IMR-90 (cell line): Measurements from ENCODE around the gene THAP6. TPM values are rescaled to one million over a fixed set of nuclear protein-coding genes. Genes with fewer than 3 reads are reported as not detected.

Experiments used
- ATAC-seq: fragments of 200-7000 bp; cut with Tn5 transposase; 2 replicates; pipeline ENCODE4 v1.9.1; 2020; ENCODE audit warnings: low read depth, mild to moderate bottlenecking, moderate library complexity
- BruUV-seq: library from RNA; stranded (reverse); fragments of 400-500 nt; replicated peaks from 2 replicates; lab custom pipeline; 2021; lab: Mats Ljungman, UMichigan
- CTCF ChIA-PET: fragments of 300-600 bp; formaldehyde crosslinking; extraction: SDS; loops from one replicate; lab custom pipeline; 2021; ENCODE audit warnings: antibody characterized with exemption; lab: Yijun Ruan, JAX
- POLR2A ChIA-PET: fragments of 300-600 bp; sonication (Branson Sonifier 250); formaldehyde crosslinking; loops from one replicate; lab custom pipeline; 2022; ENCODE audit warnings: antibody characterized with exemption; ENCODE audit not compliant: unreplicated experiment; lab: Charles Lee
- DNase-seq: peaks from one replicate; pipeline ENCODE4 v3.0.0; 2013
- H2AFZ ChIP-seq: replicated peaks from 2 replicates; pipeline ENCODE3; 2013; ENCODE audit warnings: low read length, mild to moderate bottlenecking; ENCODE audit not compliant: poor library complexity
- H2AK5ac ChIP-seq: 2 replicates; pipeline ENCODE4 v1.6.1; 2013; ENCODE audit warnings: low read depth, low read length, inconsistent platforms
- H2AK9ac ChIP-seq: replicated peaks from 2 replicates; pipeline ENCODE3; 2013; ENCODE audit warnings: mild to moderate bottlenecking, low read depth, low read length, moderate library complexity; ENCODE audit not compliant: poor library complexity
- H2BK120ac ChIP-seq: 2 replicates; pipeline ENCODE4 v1.6.1; 2013; ENCODE audit warnings: low read depth, low read length, inconsistent platforms
- H2BK15ac ChIP-seq: 3 replicates; pipeline ENCODE4 v1.6.1; 2013; ENCODE audit warnings: low read depth, low read length, inconsistent platforms
- H2BK20ac ChIP-seq: 2 replicates; pipeline ENCODE4 v1.6.1; 2013; ENCODE audit warnings: low read depth, mild to moderate bottlenecking, inconsistent platforms, low read length, moderate library complexity
- H2BK5ac ChIP-seq: 2 replicates; pipeline ENCODE4 v1.6.1; 2013; ENCODE audit warnings: mild to moderate bottlenecking, low read depth, low read length, inconsistent platforms; ENCODE audit not compliant: poor library complexity, severe bottlenecking
- H3K14ac ChIP-seq: replicated peaks from 2 replicates; pipeline ENCODE4 v1.6.1; 2013; ENCODE audit warnings: low read depth, low read length, inconsistent platforms
- H3K18ac ChIP-seq: 2 replicates; pipeline ENCODE4 v1.6.1; 2013; ENCODE audit warnings: low read depth, low read length, control low read depth
- H3K23ac ChIP-seq: 2 replicates; pipeline ENCODE4 v1.6.1; 2013; ENCODE audit warnings: low read depth, low read length, inconsistent platforms
- H3K27ac ChIP-seq: 2 replicates; pipeline ENCODE4 v1.5.1; 2013; ENCODE audit warnings: mild to moderate bottlenecking, control low read depth, low read length; ENCODE audit not compliant: insufficient read depth
- H3K27me3 ChIP-seq: 2 replicates; pipeline ENCODE4 v1.6.1; 2013; ENCODE audit warnings: low read length; ENCODE audit not compliant: control insufficient read depth, insufficient read depth
- H3K36me3 ChIP-seq: 2 replicates; pipeline ENCODE4 v1.6.1; 2013; ENCODE audit warnings: low read length, mixed read lengths; ENCODE audit not compliant: control insufficient read depth, insufficient read depth
- H3K4ac ChIP-seq: 2 replicates; pipeline ENCODE4 v1.6.1; 2013; ENCODE audit warnings: low read depth, low read length, inconsistent platforms
- H3K4me1 ChIP-seq: 2 replicates; pipeline ENCODE4 v1.6.1; 2013; ENCODE audit warnings: low read length, mixed read lengths; ENCODE audit not compliant: control insufficient read depth, insufficient read depth
- H3K4me2 ChIP-seq: 2 replicates; pipeline ENCODE4 v1.6.1; 2013; ENCODE audit warnings: low read depth, mild to moderate bottlenecking, control low read depth, low read length, moderate library complexity
- H3K4me3 ChIP-seq: 2 replicates; pipeline ENCODE4 v1.5.1; 2013; ENCODE audit warnings: low read depth, mild to moderate bottlenecking, control low read depth, low read length, moderate library complexity; ENCODE audit not compliant: insufficient read depth
- H3K56ac ChIP-seq: 2 replicates; pipeline ENCODE4 v1.6.1; 2013; ENCODE audit warnings: low read length, inconsistent platforms; ENCODE audit not compliant: insufficient read depth; ENCODE audit errors: extremely low read depth
- H3K79me1 ChIP-seq, 2 experiments: 2 replicates each; pipeline ENCODE4 v1.6.1; 2013; ENCODE audit warnings: low read length in 2 of 2, inconsistent platforms in 1 of 2, low read depth in 1 of 2
- H3K9ac ChIP-seq: 2 replicates; pipeline ENCODE4 v1.6.1; 2013; ENCODE audit warnings: low read depth, low read length, control low read depth
- H3K9me1 ChIP-seq: 2 replicates; pipeline ENCODE4 v1.6.1; 2013; ENCODE audit warnings: low read length, inconsistent platforms; ENCODE audit not compliant: insufficient read depth
- H3K9me3 ChIP-seq: 2 replicates; pipeline ENCODE4 v1.6.1; 2013; ENCODE audit warnings: low read length; ENCODE audit not compliant: control insufficient read depth, insufficient read depth
- H4K20me1 ChIP-seq: 2 replicates; pipeline ENCODE4 v1.6.1; 2013; ENCODE audit warnings: low read length, inconsistent platforms; ENCODE audit not compliant: insufficient read depth
- H4K5ac ChIP-seq: 2 replicates; pipeline ENCODE4 v1.6.1; 2013; ENCODE audit warnings: mild to moderate bottlenecking, low read depth, low read length, control low read depth
- H4K8ac ChIP-seq, 2 experiments: 2 replicates each; pipeline ENCODE4 v1.6.1; 2013; ENCODE audit warnings: low read depth in 2 of 2, low read length in 2 of 2, control low read depth in 1 of 2, inconsistent platforms in 1 of 2
- H4K91ac ChIP-seq: 2 replicates; pipeline ENCODE4 v1.6.1; 2013; ENCODE audit warnings: low read depth, low read length, inconsistent platforms; ENCODE audit not compliant: insufficient read depth
- BHLHE40 ChIP-seq: fragments of 150-350 bp; IDR thresholded peaks from 2 replicates; pipeline ENCODE4 v1.6.1; 2016; ENCODE audit warnings: mild to moderate bottlenecking, low read depth, low read length
- CEBPB ChIP-seq: IDR thresholded peaks from 2 replicates; pipeline ENCODE4 v1.6.1; 2012; ENCODE audit warnings: low read depth, low read length, improper control_type of control experiment
- CHD1 ChIP-seq: IDR thresholded peaks from 2 replicates; pipeline ENCODE4 v1.6.1; 2012; ENCODE audit warnings: low read depth, low read length, improper control_type of control experiment
- CTCF ChIP-seq: conservative IDR thresholded peaks from 2 replicates; pipeline ENCODE4 v1.5.1; 2012; ENCODE audit warnings: mild to moderate bottlenecking, low read depth, low read length, improper control_type of control experiment
- ELK1 ChIP-seq: fragments of 150-350 bp; IDR thresholded peaks from 2 replicates; pipeline ENCODE4 v1.6.1; 2016; ENCODE audit warnings: low read depth, mild to moderate bottlenecking, low read length, moderate library complexity, borderline replicate concordance
- FOS ChIP-seq: fragments of 150-350 bp; IDR thresholded peaks from 2 replicates; pipeline ENCODE4 v1.6.1; 2016; ENCODE audit warnings: low read depth, low read length
- MAFK ChIP-seq: IDR thresholded peaks from 2 replicates; pipeline ENCODE4 v1.6.1; 2012; ENCODE audit warnings: low read depth, low read length, improper control_type of control experiment
- MAZ ChIP-seq: IDR thresholded peaks from 2 replicates; pipeline ENCODE4 v1.6.1; 2012; ENCODE audit warnings: low read depth, mild to moderate bottlenecking, low read length, improper control_type of control experiment, moderate library complexity, borderline replicate concordance
- MXI1 ChIP-seq: IDR thresholded peaks from 2 replicates; pipeline ENCODE4 v1.6.1; 2012; ENCODE audit warnings: low read depth, mild to moderate bottlenecking, low read length, moderate library complexity, borderline replicate concordance
- POLR2A ChIP-seq: IDR thresholded peaks from 2 replicates; pipeline ENCODE4 v1.6.1; 2012; ENCODE audit warnings: mild to moderate bottlenecking, low read depth, low read length
- RAD21 ChIP-seq: IDR thresholded peaks from 2 replicates; pipeline ENCODE4 v1.6.1; 2012; ENCODE audit warnings: low read length, improper control_type of control experiment
- RCOR1 ChIP-seq: IDR thresholded peaks from 2 replicates; pipeline ENCODE4 v1.6.1; 2012; ENCODE audit warnings: mild to moderate bottlenecking, low read length, improper control_type of control experiment; ENCODE audit not compliant: insufficient replicate concordance
- RFX5 ChIP-seq: IDR thresholded peaks from 2 replicates; pipeline ENCODE4 v1.8.0; 2012; ENCODE audit warnings: low read depth, mild to moderate bottlenecking, low read length, moderate library complexity
- SMC3 ChIP-seq: fragments of 150-350 bp; IDR thresholded peaks from 2 replicates; pipeline ENCODE4 v1.6.1; 2016; ENCODE audit warnings: low read depth, mild to moderate bottlenecking, antibody characterized with exemption, low read length, moderate library complexity
- USF2 ChIP-seq: fragments of 150-350 bp; IDR thresholded peaks from 2 replicates; pipeline ENCODE4 v1.6.1; 2017; ENCODE audit warnings: mild to moderate bottlenecking, antibody characterized with exemption, low read length, low read depth
- WGBS, 2 experiments: methylation state at CpG; one replicate each; pipeline versions ENCODE4 v1.1.5 to v1.1.7; 2013; ENCODE audit warnings: missing lambda C conversion rate in 2 of 2; ENCODE audit not compliant: insufficient read length in 1 of 2; ENCODE audit errors: extremely low coverage in 2 of 2; 5-methylcytosine and 5-hydroxymethylcytosine counted together
- dilution Hi-C: fragments of 300-500 bp; cut with HindIII; formaldehyde crosslinking; loops from one replicate; pipeline ENCODE4 v1.14.3; 2018; ENCODE audit warnings: low sequenced_read_pairs; ENCODE audit not compliant: unreplicated experiment
- in situ Hi-C: fragments of 300-500 bp; cut with MboI; formaldehyde crosslinking; loops from 3 replicates; pipeline ENCODE4 v1.14.3; 2019; ENCODE audit warnings: low sequenced_read_pairs, inconsistent platforms, mixed read lengths
- intact Hi-C: fragments of 100-400 bp; cut with micrococcal nuclease; formaldehyde crosslinking; loops from 2 replicates; pipeline ENCODE4 v1.10.0; 2022
- polyA plus RNA-seq, 3 experiments: library from polyadenylated mRNA; depleted of rRNA; stranded (reverse); fragments of >200 nt; gene quantifications; 2 replicates each; pipeline ENCODE4 v1.2.3, GENCODE V29; 2012; ENCODE audit warnings: low replicate concordance in 1 of 3
- total RNA-seq: library from RNA; depleted of rRNA; stranded (reverse); fragments of >200 nt; gene quantifications from 2 replicates; pipeline ENCODE4 v1.2.3, GENCODE V29; 2012

THAP6 gene
- total and polyA plus RNA-seq, 2 of the 4 experiments (the other 2 are of a cell fraction), result 6.3 to 7.0 TPM

- Histone ChIP-seq H3K27ac (no peak overlapping the region), H3K4me1 (no peaks in the 10 kb centered on the region), H2AK5ac (no peak overlapping the region), H4K8ac (no peak overlapping the region), H2BK5ac (no peak overlapping the region), H3K9me3 (no peaks in the 10 kb centered on the region), H3K9ac (no peak overlapping the region), H3K27me3 (no peaks in the 10 kb centered on the region), H2BK15ac (no peak overlapping the region), H3K56ac (no peak overlapping the region), H3K23ac (no peak overlapping the region), H3K36me3 (peaks cover 9% of the 10 kb centered on the region), H4K5ac (no peak overlapping the region), H2BK120ac (no peak overlapping the region), H4K20me1 (no peaks in the 10 kb centered on the region), H3K4me2 (no peak overlapping the region), H3K18ac (no peak overlapping the region), H2AFZ (no peak overlapping the region), H3K79me1 (peaks cover 0 to 2% of the 10 kb centered on the region in 2 experiments; a peak in 2 of 4 replicates), H3K14ac (no peak overlapping the region), H3K9me1 (no peaks in the 10 kb centered on the region), H3K4me3 (no peak overlapping the region), H2BK20ac (no peak overlapping the region), H2AK9ac (no peak overlapping the region), H4K91ac (no peak overlapping the region), H3K4ac (no peak overlapping the region)
- peak; percentile 65 for DNase-seq
- intact Hi-C loops (loop anchor here (1.0 to 10.0 kb wide), 3 partner anchors 145 to 616 kb away; no protein-coding TSS in a partner anchor), dilution Hi-C loops (no loop called here), in situ Hi-C loops (loop anchor here (25.0 kb wide), 1 partner anchor 1153 kb away; no protein-coding TSS in a partner anchor)
- no peak for TF ChIP-seq ELK1
- no peak for TF ChIP-seq MAZ
- TF ChIP-seq RCOR1, result no peak
- TF ChIP-seq RAD21, result peak; percentile 53
- TF ChIP-seq MXI1, result no peak
- TF ChIP-seq CHD1, result no peak
- TF ChIP-seq USF2, result no peak
- TF ChIP-seq BHLHE40, result no peak
- TF ChIP-seq SMC3, result peak; percentile 50
- no peak for TF ChIP-seq CEBPB
- TF ChIP-seq CTCF, result peak; percentile 50
- TF ChIP-seq MAFK, result no peak
- no peak for TF ChIP-seq RFX5
- no peak for TF ChIP-seq FOS
- TF ChIP-seq POLR2A, result no peak
- no CpG with 5 or more reads among the region's 2 CpGs for WGBS, 2 experiments
- ATAC-seq, result 0 out of 2 replicates have a peak, but pooled peaks have one; percentile 49
- ChIA-PET POLR2A (interaction anchor here (0.6 kb wide), 1 partner anchor 16 kb away, joined by 3 read pairs; no protein-coding TSS in a partner anchor), CTCF (interaction anchor here (0.6 to 0.9 kb wide), 5 partner anchors 23 to 1835 kb away, joined by 3 to 5 read pairs (median 3); no protein-coding TSS in a partner anchor)
- no TSS peak for BruUV-seq
Measured at GRCh38 chr4:75490155-75490554, 24.1 kb upstream of the THAP6 start.
